Muscle layer of colon (tissue), 2 donors: Measurements from ENCODE around the gene RPL31.

Source experiments
- H3K27ac ChIP-seq: one replicate; pipeline ENCODE4 v1.7.0; 2013; ENCODE audit warnings: low read depth, mild to moderate bottlenecking, low read length, moderate library complexity
- H3K27me3 ChIP-seq, 2 donors: one replicate each; pipeline ENCODE4 v1.7.0; 2013; ENCODE audit warnings: low read length in 2 of 2, mild to moderate bottlenecking in 2 of 2; ENCODE audit not compliant: insufficient read depth in 2 of 2, control insufficient read depth in 1 of 2
- H3K36me3 ChIP-seq: one replicate; pipeline ENCODE4 v1.7.0; 2013; ENCODE audit warnings: mild to moderate bottlenecking, low read length; ENCODE audit not compliant: insufficient read depth
- H3K4me1 ChIP-seq: one replicate; pipeline ENCODE4 v1.7.0; 2013; ENCODE audit warnings: mild to moderate bottlenecking, low read length; ENCODE audit not compliant: insufficient read depth
- H3K4me3 ChIP-seq, 2 donors: one replicate each; pipeline ENCODE4 v1.7.0; 2013; ENCODE audit warnings: low read length in 2 of 2, low read depth in 1 of 2, mild to moderate bottlenecking in 1 of 2, moderate library complexity in 1 of 2
- H3K9ac ChIP-seq: one replicate; pipeline ENCODE4 v1.7.0; 2013; ENCODE audit warnings: low read length
- H3K9me3 ChIP-seq: one replicate; pipeline ENCODE4 v1.7.0; 2013; ENCODE audit warnings: mild to moderate bottlenecking, low read length
- donor health status: abdominal sarcoma.
- donor health status: Adenocarcinoma of cecum.

The RPL31 gene

DNA sequence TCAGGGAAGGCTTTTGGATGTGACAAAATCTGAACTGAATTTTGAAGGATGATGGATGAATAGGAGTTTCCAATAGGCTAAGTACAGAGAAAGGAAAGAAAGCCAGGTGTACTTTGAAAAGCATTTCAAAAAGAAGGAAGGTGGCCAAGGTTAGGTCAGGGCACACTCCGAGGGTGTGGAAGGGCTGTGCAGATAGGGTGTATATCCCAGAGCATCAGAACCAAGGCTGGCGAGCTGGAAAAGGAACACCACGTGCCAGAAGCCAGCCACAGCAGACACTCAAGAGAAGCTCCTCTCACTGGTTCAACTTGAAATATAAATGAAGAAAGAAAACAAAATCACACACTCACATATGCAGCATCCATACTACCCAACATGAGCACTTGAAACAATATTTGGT, 51.0 kb downstream of the RPL31 start:
- Histone ChIP-seq H3K4me1 (no peaks in the 10 kb centered on the region), H3K27ac (no peak overlapping the region), H3K9ac (no peak overlapping the region), H3K4me3 (no peak overlapping the region), H3K9me3 (no peaks in the 10 kb centered on the region), H3K36me3 (peaks cover 7% of the 10 kb centered on the region), H3K27me3 (no peaks in the 10 kb centered on the region)
